ENCODE measurements around the gene DNPH1.

The DNPH1 gene

GRCh38 chr6:43246301-43247113 is 17.2 kb upstream of the DNPH1 start:
- TF ChIP-seq, protein P1, sequence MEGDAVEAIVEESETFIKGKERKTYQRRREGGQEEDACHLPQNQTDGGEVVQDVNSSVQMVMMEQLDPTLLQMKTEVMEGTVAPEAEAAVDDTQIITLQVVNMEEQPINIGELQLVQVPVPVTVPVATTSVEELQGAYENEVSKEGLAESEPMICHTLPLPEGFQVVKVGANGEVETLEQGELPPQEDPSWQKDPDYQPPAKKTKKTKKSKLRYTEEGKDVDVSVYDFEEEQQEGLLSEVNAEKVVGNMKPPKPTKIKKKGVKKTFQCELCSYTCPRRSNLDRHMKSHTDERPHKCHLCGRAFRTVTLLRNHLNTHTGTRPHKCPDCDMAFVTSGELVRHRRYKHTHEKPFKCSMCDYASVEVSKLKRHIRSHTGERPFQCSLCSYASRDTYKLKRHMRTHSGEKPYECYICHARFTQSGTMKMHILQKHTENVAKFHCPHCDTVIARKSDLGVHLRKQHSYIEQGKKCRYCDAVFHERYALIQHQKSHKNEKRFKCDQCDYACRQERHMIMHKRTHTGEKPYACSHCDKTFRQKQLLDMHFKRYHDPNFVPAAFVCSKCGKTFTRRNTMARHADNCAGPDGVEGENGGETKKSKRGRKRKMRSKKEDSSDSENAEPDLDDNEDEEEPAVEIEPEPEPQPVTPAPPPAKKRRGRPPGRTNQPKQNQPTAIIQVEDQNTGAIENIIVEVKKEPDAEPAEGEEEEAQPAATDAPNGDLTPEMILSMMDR (IDR thresholded peaks at IDR 0.05), result no peak
- no peak for TF ChIP-seq ZFX (IDR thresholded peaks at IDR 0.05; ENCODE audit: borderline replicate concordance)
- peak overlapping the region; percentile 65 for H3K27ac ChIP-seq

DNA sequence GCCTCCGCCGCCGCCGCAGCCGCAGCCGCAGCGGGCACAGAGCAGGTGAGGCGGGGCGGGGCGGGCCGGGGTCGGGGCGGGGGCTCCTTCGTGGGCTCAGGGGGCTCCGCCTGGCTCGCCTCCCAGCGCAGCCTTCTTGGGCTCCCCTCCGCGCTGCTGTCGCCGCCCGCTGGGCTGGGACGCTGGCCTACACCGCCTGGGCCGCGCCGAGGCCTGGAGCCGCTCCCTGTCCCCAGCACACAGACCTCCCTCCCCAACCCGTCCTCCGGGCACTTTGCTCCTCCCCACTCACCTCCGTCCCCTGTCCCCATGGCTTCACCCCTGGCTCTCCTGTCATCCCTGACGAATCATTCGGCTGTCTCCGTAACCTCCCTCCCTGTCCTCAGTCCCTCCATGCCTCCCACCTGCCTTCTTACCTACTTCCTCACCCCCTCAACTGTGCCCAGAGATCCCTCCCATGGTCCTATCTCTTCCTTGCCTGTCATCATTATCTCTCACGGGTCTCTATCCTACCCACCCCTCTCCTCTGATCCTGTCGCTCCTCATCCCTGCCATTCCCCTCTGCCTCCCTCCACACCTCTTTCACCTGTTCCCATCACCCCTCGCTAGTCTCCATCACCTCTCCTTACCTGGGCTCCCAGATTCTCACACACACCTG is 14.5 kb upstream of the DNPH1 start:
- TF ChIP-seq, protein P1 (IDR thresholded peaks at IDR 0.05), result no peak
- TF ChIP-seq ZFX (IDR thresholded peaks at IDR 0.05; ENCODE audit: borderline replicate concordance), result no peak
- no peak overlapping the region for H3K27ac ChIP-seq

DNA sequence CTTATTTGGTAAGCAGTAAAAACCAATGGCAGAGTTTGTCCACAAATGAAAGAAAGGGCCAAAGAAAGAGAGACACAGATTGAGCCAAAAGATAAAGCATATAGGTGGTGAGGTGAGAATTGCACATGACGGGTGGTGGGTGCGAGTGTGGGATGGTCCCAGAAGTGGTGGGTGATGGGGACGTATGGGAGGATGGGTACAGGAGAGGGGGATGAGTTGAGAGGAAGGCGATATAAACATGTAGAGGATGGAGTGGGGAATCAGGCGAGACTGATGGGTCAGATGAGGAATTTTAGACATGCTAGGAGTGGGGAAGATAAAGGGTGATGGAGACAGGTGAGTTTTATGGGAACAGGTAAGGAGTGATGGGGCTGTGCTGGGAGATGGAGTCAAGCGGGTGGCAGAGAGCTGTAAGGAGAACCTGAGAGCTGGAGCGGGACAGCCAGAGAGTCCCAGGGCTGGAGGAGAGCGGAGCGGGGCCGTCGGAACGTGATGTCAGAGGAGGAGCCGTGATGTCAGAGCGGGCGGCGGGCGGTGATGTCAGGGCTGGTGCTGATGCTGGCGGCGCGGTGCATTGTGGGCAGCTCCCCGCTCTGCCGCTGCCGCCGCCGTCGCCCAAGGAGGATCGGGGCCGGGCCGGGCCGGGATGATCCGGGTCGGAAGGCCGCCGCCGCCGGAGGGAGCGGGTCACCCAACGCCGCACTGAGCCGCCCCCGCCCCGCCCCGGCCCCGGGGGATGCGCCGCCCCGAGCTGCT is 13.8 kb upstream of the DNPH1 start, which contains the start of gene TTBK1:
Gene TTBK1, plus strand, starts transcription at position 574 of the 756 bp plus-strand sequence. CDS start 3,180 bp downstream, outside the sequence.
- H3K27ac ChIP-seq, result no peak within 1 kb of the TSS
- TF ChIP-seq, protein P1 (IDR thresholded peaks at IDR 0.05), result no peak
- TF ChIP-seq ZFX (IDR thresholded peaks at IDR 0.05; ENCODE audit: borderline replicate concordance), result no peak

- TF ChIP-seq, protein P1 (IDR thresholded peaks at IDR 0.05), result no peak
- TF ChIP-seq ZFX (IDR thresholded peaks at IDR 0.05; ENCODE audit: borderline replicate concordance), result no peak
- no peak overlapping the region for H3K27ac ChIP-seq
These were observed 12.2 kb upstream of the DNPH1 start for GRCh38 chr6:43241446-43241845.

DNA sequence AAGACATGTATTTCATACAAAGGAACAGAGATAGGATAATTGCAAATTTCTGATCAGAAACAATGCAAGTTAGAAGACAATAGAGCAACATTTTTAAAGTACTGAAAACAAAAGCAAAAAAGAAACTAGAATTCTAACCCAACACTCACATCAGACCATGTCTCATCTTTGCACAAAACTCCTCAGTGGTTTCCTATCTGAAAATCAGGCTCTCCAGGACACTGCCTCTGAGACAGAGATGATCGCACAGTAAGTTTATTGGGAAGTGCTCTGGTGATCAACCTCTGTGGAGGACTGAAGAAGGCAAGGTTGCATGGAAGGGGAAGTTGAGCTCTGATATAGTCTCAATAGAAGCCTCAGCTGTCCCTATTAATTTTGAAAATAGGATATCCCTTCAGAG is 11.7 kb upstream of the DNPH1 start:
- TF ChIP-seq ZFX (IDR thresholded peaks at IDR 0.05; ENCODE audit: borderline replicate concordance), result no peak
- TF ChIP-seq, protein P1 (IDR thresholded peaks at IDR 0.05), result no peak
- no peak overlapping the region for H3K27ac ChIP-seq

- TF ChIP-seq, protein P1 (IDR thresholded peaks at IDR 0.05), result no peak
- no peak for TF ChIP-seq ZFX (IDR thresholded peaks at IDR 0.05; ENCODE audit: borderline replicate concordance)
- H3K27ac ChIP-seq, result no peak overlapping the region
These were observed 9.8 kb upstream of the DNPH1 start for GRCh38 chr6:43239054-43239453.
